Measurements from ENCODE around the gene CREB5. TPM values are rescaled to one million over a fixed set of nuclear protein-coding genes. Genes with fewer than 3 reads are reported as not detected.

CREB5 gene
- total and polyA plus RNA-seq, 2 donors (not counting 3 experiments of a cell fraction or from before 2014, with no cell fraction given): 19.6 to 28.4 TPM

DNA sequence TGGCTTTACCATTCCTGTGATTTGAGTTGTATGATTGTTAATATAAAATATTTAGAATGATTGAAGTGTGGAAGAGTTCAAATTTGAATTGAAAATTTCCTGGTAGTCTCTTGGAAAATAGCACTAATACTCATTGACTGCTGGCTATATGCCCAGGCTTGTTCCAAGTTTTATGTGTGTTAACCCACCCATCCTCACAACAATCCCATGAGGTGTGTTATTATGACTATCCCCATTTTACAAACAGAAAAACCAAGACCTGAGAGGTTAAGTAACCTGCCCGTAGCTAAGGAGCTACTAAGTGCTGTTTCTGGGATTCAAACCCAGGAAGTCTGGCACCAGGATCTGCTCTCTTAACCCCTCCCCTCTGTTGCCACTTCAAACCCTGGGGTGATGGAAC lies 213.9 kb downstream of the CREB5 start:
- no peak overlapping the region for H3K4me2 ChIP-seq (ENCODE audit: insufficient read depth, low read length)
- dilution Hi-C loops (cut with MboI; ENCODE audit: extremely low pct_ligation_motif_present, low sequenced_read_pairs): no loop called here
- POLR2A ChIA-PET: no interaction called here
- H3K27me3 ChIP-seq (ENCODE audit: control insufficient read depth in 2 of 2, insufficient read depth in 2 of 2, low read length in 2 of 2): peaks cover 0 to 1% of the 10 kb centered on the region in 2 experiments
- DNase-seq (ENCODE audit: low read depth, low spot score) (no peak), FAIRE-seq (no peak)
- no TSS peak for BruUV-seq (replicated peaks)
- CTCF ChIA-PET: interaction anchor here (0.6 to 2.6 kb wide), 23 partner anchors 9 to 1430 kb away, joined by 3 to 13 read pairs (median 4); no protein-coding TSS in a partner anchor
- H3K4me3 ChIP-seq (replicated peaks in 1 of 3; ENCODE audit: insufficient read depth in 1 of 3, low read depth in 1 of 3, low read length in 3 of 3): no peak overlapping the region
- H3K9me1 ChIP-seq (replicated peaks; ENCODE audit: control insufficient read depth, extremely low read depth, insufficient read depth, low read length): no peaks in the 10 kb centered on the region
- H3K9ac ChIP-seq (replicated peaks; ENCODE audit: extremely low read depth, insufficient read depth, low read length): no peak overlapping the region
- no peaks in the 10 kb centered on the region for H3K36me3 ChIP-seq (ENCODE audit: control insufficient read depth in 2 of 2, extremely low read depth in 1 of 2, insufficient read depth in 2 of 2, low read length in 2 of 2)
- no peak overlapping the region for H3K27ac ChIP-seq (ENCODE audit: insufficient read depth, low read depth, low read length)
- no peaks in the 10 kb centered on the region for H3K9me3 ChIP-seq (replicated peaks; ENCODE audit: control insufficient read depth, insufficient read depth, low read length)
- H2AFZ ChIP-seq (ENCODE audit: low read depth, low read length): no peak overlapping the region
- no peaks in the 10 kb centered on the region for H3K4me1 ChIP-seq (ENCODE audit: control insufficient read depth, extremely low read depth, insufficient read depth, low read length)
- no peaks in the 10 kb centered on the region for H4K20me1 ChIP-seq (replicated peaks; ENCODE audit: control insufficient read depth, extremely low read depth, insufficient read depth, low read length)
- intact Hi-C loops (cut with micrococcal nuclease): loop anchor here (1.0 kb wide), 4 partner anchors 215 to 327 kb away; no protein-coding TSS in a partner anchor
- TF ChIP-seq, protein P1, sequence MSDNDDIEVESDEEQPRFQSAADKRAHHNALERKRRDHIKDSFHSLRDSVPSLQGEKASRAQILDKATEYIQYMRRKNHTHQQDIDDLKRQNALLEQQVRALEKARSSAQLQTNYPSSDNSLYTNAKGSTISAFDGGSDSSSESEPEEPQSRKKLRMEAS (IDR thresholded peaks at IDR 0.05; ENCODE audit: insufficient read depth, insufficient read length): no peak
- TF ChIP-seq POLR2AphosphoS5 (IDR thresholded peaks at IDR 0.05; ENCODE audit: insufficient read depth, low read depth, low read length) (no peak), FOS (IDR thresholded peaks at IDR 0.05; ENCODE audit: borderline replicate concordance, insufficient read depth, low read length) (no peak), EZH2 (IDR thresholded peaks at IDR 0.05; ENCODE audit: borderline replicate concordance, low read depth, low read length, severe bottlenecking) (no peak), GATA2 (IDR thresholded peaks at IDR 0.05; ENCODE audit: insufficient read depth, insufficient read length, low read depth, low read length) (no peak), MYC (IDR thresholded peaks at IDR 0.05; ENCODE audit: low read depth, low read length) (no peak), POLR2A (IDR thresholded peaks at IDR 0.05; ENCODE audit: low read depth, low read length) (no peak), JUN (IDR thresholded peaks at IDR 0.05; ENCODE audit: borderline replicate concordance, insufficient read depth, insufficient read length, low read depth) (no peak)
- TF ChIP-seq, protein P2, sequence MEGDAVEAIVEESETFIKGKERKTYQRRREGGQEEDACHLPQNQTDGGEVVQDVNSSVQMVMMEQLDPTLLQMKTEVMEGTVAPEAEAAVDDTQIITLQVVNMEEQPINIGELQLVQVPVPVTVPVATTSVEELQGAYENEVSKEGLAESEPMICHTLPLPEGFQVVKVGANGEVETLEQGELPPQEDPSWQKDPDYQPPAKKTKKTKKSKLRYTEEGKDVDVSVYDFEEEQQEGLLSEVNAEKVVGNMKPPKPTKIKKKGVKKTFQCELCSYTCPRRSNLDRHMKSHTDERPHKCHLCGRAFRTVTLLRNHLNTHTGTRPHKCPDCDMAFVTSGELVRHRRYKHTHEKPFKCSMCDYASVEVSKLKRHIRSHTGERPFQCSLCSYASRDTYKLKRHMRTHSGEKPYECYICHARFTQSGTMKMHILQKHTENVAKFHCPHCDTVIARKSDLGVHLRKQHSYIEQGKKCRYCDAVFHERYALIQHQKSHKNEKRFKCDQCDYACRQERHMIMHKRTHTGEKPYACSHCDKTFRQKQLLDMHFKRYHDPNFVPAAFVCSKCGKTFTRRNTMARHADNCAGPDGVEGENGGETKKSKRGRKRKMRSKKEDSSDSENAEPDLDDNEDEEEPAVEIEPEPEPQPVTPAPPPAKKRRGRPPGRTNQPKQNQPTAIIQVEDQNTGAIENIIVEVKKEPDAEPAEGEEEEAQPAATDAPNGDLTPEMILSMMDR (IDR thresholded peaks at IDR 0.05; ENCODE audit: extremely low read depth in 1 of 2, insufficient read depth in 1 of 2, low read depth in 1 of 2, low read length in 2 of 2): no peak
- no peaks in the 10 kb centered on the region for H3K79me2 ChIP-seq (ENCODE audit: control insufficient read depth, insufficient read depth, low read length)

All from endothelial cell of umbilical vein (primary cell).